Adrenal gland (tissue), 5 donors: ENCODE measurements around the gene ZNF862.

ENCODE experiments used
- POLR2A ChIP-seq, 2 donors: fragments of 450-650 bp; IDR thresholded peaks; one replicate each; pipeline ENCODE4 v1.6.1; 2017; ENCODE audit warnings: antibody characterized with exemption in 2 of 2, mild to moderate bottlenecking in 2 of 2, moderate library complexity in 1 of 2
- TF ChIP-seq, protein P1 (sequence below), 6 experiments: fragments of 450-650 bp in 4 of 6; fragments of 200-600 bp in 2 of 6; sonication (generic) in 1 of 6; IDR thresholded peaks; 1 replicate in 5 of 6; 2 replicates in 1 of 6; pipeline versions ENCODE4 v1.5.1 to v1.8.0; 2016 to 2021; ENCODE audit warnings: antibody characterized with exemption in 6 of 6, mild to moderate bottlenecking in 2 of 6, moderate library complexity in 1 of 6
- donor health status: DM: no; HTN: no; CAD: no.

GRCh38 chr7:149792220-149792595, 46.0 kb upstream of the ZNF862 start:
- TF ChIP-seq, protein P1, sequence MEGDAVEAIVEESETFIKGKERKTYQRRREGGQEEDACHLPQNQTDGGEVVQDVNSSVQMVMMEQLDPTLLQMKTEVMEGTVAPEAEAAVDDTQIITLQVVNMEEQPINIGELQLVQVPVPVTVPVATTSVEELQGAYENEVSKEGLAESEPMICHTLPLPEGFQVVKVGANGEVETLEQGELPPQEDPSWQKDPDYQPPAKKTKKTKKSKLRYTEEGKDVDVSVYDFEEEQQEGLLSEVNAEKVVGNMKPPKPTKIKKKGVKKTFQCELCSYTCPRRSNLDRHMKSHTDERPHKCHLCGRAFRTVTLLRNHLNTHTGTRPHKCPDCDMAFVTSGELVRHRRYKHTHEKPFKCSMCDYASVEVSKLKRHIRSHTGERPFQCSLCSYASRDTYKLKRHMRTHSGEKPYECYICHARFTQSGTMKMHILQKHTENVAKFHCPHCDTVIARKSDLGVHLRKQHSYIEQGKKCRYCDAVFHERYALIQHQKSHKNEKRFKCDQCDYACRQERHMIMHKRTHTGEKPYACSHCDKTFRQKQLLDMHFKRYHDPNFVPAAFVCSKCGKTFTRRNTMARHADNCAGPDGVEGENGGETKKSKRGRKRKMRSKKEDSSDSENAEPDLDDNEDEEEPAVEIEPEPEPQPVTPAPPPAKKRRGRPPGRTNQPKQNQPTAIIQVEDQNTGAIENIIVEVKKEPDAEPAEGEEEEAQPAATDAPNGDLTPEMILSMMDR (IDR thresholded peaks at IDR 0.05): no peak
- no peak for TF ChIP-seq POLR2A (IDR thresholded peaks at IDR 0.05)
